ENCODE data around the gene ZNF608. TPM values are rescaled to one million over a fixed set of nuclear protein-coding genes. Genes with fewer than 3 reads are reported as not detected.

Gene ZNF608
- total RNA-seq, 1 donor from 2014 or later, result 32.1 TPM

- H3K9me3 ChIP-seq, result no peaks in the 10 kb centered on the region
- no peak for DNase-seq
- H3K36me3 ChIP-seq, result no peaks in the 10 kb centered on the region
- intact Hi-C loops (cut with DNase I), result no loop called here
- no peak for TF ChIP-seq CTCF (IDR thresholded peaks at IDR 0.05)
- ATAC-seq, result no peak
- no peak overlapping the region for H3K27ac ChIP-seq
- H3K4me3 ChIP-seq, result no peak overlapping the region
- H3K4me1 ChIP-seq, result peaks cover 20% of the 10 kb centered on the region
- H3K27me3 ChIP-seq, result no peaks in the 10 kb centered on the region
These were observed 30.3 kb downstream of the ZNF608 start for GRCh38 chr5:124716169-124716568.

- ATAC-seq (no peak), DNase-seq (no peak)
- H3K9me3 ChIP-seq, result no peaks in the 10 kb centered on the region
- peaks cover 19% of the 10 kb centered on the region for H3K4me1 ChIP-seq
- H3K27me3 ChIP-seq, result no peaks in the 10 kb centered on the region
- no peak for TF ChIP-seq CTCF (IDR thresholded peaks at IDR 0.05)
- no peak overlapping the region for H3K27ac ChIP-seq
- H3K4me3 ChIP-seq, result no peak overlapping the region
- H3K36me3 ChIP-seq, result no peaks in the 10 kb centered on the region
- intact Hi-C loops (cut with DNase I), result no loop called here
These were observed 31.5 kb downstream of the ZNF608 start for GRCh38 chr5:124714910-124715309.

GRCh38 chr5:124713595-124713994 lies 32.8 kb downstream of the ZNF608 start:
- no peak overlapping the region for H3K4me3 ChIP-seq
- intact Hi-C loops (cut with DNase I), result no loop called here
- no peak overlapping the region for H3K27ac ChIP-seq
- H3K9me3 ChIP-seq, result no peaks in the 10 kb centered on the region
- peaks cover 9% of the 10 kb centered on the region for H3K4me1 ChIP-seq
- ATAC-seq, result no peak
- DNase-seq, result no peak
- H3K36me3 ChIP-seq, result no peaks in the 10 kb centered on the region
- H3K27me3 ChIP-seq, result no peaks in the 10 kb centered on the region
- no peak for TF ChIP-seq CTCF (IDR thresholded peaks at IDR 0.05)

- no peaks in the 10 kb centered on the region for H3K9me3 ChIP-seq
- no peaks in the 10 kb centered on the region for H3K36me3 ChIP-seq
- H3K27me3 ChIP-seq, result no peaks in the 10 kb centered on the region
- intact Hi-C loops (cut with DNase I), result no loop called here
- DNase-seq (no peak), ATAC-seq (no peak)
- peaks cover 10% of the 10 kb centered on the region for H3K4me1 ChIP-seq
- H3K27ac ChIP-seq, result no peak overlapping the region
- H3K4me3 ChIP-seq, result no peak overlapping the region
- TF ChIP-seq CTCF (IDR thresholded peaks at IDR 0.05), result no peak
These were observed 33.6 kb downstream of the ZNF608 start for GRCh38 chr5:124712731-124713305.

- intact Hi-C loops (cut with DNase I), result no loop called here
- no peak for DNase-seq
- TF ChIP-seq CTCF (IDR thresholded peaks at IDR 0.05), result no peak
- Histone ChIP-seq H3K9me3 (no peaks in the 10 kb centered on the region), H3K4me1 (peaks cover 22% of the 10 kb centered on the region), H3K27me3 (no peaks in the 10 kb centered on the region), H3K36me3 (no peaks in the 10 kb centered on the region), H3K4me3 (no peak overlapping the region), H3K27ac (no peak overlapping the region)
- ATAC-seq, result no peak
These were observed 38.4 kb downstream of the ZNF608 start for GRCh38 chr5:124708086-124708485.

GRCh38 chr5:124707520-124707919 lies 38.9 kb downstream of the ZNF608 start:
- H3K27me3 ChIP-seq, result no peaks in the 10 kb centered on the region
- TF ChIP-seq CTCF (IDR thresholded peaks at IDR 0.05), result no peak
- peaks cover 22% of the 10 kb centered on the region for H3K4me1 ChIP-seq
- H3K4me3 ChIP-seq, result no peak overlapping the region
- no peak for DNase-seq
- no peaks in the 10 kb centered on the region for H3K36me3 ChIP-seq
- ATAC-seq, result no peak
- intact Hi-C loops (cut with DNase I), result no loop called here
- peak overlapping the region; percentile 11 for H3K27ac ChIP-seq
- no peaks in the 10 kb centered on the region for H3K9me3 ChIP-seq
